NK-92 (cell line): ENCODE results near the gene LPCAT1.
"Not testable (repeated sequence)": the region's sequence is repeated elsewhere in the genome, so short reads cannot be mapped to it uniquely, and the experiment has no call there.

Source experiments
- DNase-seq: peaks from one replicate; lab custom pipeline; 2025; ENCODE audit not compliant: unreplicated experiment; lab: John Stamatoyannopoulos, UW

LPCAT1 gene

DNA sequence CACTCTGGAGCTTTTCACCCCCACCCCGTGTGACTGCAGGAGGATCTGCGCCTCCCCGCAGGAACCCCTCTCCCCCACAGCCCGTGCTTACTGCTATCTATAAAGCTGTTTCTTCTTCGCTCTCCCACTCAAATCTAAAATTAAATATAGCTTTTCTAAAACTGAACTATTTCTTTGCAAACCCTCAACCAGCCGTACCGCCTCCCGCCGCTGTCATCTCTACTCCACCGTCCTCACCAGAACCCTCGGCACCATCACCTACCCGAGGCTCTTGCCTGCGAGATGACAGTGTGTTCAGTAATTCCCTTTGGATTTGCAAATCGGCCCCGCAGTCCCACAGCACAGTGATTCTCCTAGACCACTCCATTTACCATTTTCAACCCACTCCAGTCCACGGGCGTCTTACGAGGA lies 13.6 kb downstream of the LPCAT1 start:
- DNase-seq, result no peak

DNA sequence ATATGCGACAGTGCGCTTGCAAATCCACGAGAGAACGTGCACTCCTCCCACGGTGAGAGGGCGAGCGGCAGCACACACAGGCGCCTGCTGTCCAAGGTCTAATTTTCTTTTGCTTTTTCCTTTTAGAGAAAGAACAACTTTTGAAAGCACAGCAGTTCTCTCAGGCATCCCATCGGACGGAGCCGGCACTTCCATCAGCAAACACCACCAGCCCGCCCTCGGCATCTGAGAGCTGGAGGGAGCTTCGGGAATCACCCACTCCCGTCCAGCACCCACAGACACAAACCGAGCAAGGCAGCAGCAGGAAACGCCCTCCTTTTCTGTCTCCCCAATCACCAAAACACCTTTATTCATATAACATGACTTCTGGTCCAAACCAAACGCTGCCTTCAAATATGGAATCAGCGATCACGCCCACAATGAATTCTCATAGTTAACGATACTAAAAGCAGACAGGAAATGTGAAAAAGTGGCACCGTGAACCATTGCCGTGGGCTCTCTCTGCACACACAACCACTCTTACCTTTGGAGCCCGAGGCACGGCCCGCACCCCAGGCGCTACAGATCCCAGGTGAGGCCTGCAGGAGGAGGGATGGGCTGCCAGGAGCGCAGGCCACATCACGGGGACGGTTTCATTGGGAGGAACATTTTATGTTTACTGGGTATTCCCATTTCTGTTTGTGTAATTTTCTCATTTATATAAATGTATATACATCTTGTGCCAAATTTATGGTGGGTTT lies 14.2 kb downstream of the LPCAT1 start:
- no peak for DNase-seq

DNA sequence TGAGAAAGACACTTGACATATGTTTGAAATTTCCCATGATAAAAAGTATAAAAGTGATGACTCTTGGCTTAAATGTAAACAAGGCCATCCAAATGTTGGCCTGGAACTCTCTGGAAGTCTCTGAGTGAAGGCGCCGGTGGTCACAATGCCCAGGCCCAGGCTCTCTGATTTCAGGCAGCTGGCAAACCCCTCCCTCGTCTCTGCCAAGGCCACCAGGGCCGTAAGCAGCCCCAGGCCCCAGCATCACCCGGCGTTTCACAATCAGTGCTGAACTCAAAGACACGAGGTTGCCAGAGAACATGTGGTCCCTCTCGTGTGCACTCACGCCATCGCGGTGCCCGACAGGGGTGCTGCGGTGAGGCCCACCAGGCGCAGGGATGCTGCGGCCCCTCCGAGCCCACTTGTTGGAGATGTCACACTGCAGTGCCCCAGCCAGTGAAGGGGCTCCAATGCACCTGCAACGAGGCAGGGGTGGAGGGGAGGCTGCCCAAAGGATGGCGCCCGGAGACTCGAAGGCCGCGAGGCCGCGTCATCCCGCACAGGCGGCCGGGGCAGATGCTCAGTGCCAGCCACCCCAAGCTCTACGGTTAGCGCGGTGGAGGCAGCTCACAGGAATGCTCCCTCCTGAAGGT lies 15.0 kb downstream of the LPCAT1 start:
- DNase-seq, result no peak

DNA sequence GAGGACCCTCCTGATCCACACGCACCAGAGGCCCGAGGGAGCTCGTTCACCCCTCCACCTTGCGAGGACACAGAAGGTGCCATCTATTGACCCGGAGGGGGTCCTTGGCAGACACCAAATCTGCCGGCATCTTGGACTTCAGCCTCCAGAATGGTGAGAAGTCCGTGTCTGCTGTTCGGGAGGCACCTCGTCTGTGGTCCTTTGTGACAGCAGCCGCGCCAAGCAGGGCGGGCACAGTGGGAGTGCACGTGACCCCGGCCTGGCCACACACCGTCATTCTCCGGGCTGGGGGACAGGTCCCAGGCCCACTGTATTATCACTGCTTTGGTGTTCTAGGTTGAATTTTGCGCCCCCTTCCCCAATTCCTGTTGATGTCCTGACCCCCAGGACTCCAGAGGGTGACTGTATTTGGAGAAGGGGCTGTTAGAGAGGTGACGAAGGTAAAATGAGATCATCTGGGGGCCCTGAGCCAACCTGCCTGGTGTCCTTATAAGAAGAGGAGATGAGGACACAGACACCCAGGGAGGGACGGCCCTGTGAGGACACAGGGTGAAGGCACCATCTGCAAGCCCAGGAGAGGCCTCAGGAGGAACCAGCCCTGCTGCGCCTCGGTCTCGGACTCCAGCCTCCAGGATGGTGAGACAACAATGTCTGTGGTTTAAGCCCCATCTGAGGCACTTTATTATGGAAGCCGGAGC lies 15.7 kb downstream of the LPCAT1 start:
- no peak for DNase-seq

DNA sequence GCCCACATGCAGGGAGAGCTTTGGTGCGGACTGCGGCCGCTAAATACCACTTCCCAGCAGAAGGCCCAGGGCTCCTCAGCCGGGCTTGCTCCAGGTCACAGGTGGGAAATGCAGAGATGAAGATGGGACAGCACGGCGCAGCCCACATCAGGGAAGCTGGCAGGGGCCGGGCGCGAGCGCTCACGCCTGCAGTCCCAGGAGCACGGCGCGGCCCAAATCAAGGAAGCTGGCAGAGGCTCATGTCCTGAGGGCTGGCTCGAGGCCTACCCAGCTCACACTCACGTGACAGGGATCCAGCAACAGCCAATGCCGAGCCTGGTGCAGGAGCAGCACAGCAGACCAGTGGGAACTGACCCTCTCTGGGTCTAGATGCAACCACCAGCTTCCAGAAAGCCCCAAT lies 16.3 kb downstream of the LPCAT1 start:
- no peak for DNase-seq

DNA sequence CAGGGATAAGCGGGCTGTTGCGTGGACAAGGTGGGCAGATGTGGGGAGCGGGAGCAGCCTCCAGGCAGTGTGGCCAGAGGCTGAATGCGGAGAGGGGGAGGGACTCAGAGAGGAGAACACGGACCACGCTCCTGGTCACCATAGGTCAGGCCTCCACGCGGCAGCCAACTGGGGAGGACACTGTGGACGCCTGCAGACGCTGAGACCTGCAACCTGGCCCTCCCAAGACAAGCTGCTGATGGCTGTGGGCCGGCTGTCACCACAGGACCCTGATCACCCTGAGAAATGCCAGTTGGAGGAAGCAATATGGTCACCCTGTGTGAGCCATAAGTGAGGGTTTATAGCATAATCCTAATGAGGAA lies 16.8 kb downstream of the LPCAT1 start:
- no peak for DNase-seq

DNA sequence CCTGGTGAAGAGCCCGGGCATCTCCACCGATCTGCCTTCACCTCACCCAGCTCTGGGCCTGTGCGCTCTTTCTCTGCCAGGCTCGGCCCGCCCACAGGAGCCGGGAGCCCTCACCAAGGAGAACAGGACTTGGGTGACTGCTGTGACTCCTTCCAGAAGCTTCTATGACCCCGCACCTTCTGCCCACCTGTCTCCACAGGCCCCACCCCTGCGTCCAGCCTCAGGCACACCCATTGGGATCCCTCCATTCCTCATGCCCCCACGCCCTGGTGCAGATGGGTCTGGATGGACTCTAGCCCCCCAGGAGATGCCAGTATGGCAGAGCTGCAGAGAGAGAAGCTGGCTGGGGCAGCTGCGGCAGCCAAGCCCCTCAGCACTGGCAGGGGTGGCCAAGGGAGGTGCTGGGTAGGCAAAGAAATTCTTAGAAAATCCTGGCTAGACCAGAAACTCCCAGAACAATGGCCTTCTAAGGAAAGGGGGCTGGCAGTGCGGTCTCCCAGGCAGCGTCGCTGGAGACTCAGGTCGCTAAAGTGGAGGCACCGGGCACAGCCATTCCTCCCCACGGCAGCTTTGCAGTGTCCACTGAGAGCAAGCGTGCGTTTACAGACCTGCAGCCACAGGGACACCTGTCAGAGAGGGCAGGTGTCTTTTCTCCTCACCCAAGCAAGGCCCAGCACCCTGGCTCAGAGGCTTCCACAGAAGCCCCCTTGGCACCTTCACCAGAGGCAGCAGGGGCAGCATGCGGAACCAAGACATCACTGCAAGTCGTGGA lies 17.3 kb downstream of the LPCAT1 start:
- DNase-seq, result no peak

DNA sequence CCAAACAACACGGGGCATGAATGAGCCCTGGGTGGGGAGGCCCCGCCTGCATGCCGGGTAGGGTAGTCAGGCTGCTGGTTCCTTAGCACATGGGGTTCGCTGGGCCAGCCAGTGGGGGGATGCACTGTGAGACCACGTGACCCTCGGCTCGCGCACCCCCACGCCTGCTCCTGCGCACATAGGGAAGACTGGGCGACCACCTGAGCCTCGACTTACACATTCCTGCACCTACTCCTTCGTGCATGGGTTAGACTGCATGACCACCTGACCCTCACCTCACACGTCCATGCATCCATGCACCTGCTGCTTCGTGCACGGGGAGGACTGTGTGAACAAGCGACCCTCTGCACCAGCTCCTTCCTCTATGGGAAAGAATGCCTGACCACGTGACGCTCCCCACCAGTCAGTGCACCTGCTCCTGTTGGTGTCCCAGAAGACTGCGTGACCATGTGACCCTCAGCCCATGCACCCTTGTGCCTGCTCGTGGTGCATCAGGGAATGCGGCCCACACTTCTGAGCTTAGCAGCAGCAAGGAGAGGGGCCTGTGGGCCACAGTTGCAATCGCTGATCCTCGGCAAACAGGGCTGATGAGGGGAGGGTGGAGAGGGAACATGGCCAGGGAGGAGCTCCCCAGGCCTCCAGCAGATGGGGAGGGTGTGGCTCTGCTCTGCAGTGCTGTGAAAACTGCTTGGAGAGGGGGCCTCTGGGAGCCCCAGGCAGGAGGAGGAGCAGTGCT lies 18.1 kb downstream of the LPCAT1 start:
- no peak for DNase-seq

DNA sequence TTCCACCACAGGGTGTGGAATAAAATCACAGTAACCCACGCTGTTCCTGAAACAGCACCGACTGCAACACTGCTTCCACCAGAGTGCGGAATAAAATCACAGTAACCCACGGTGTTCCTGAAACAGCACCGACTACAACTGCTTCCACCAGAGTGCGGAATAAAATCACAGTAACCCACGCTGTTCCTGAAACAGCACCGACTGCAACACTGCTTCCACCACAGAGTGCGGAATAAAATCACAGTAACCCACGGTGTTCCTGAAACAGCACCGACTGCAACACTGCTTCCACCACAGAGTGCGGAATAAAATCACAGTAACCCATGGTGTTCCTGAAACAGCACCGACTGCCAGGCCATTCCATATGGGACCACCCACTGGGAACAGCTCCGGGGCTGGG lies 18.7 kb downstream of the LPCAT1 start:
- DNase-seq, result not testable (repeated sequence)

DNA sequence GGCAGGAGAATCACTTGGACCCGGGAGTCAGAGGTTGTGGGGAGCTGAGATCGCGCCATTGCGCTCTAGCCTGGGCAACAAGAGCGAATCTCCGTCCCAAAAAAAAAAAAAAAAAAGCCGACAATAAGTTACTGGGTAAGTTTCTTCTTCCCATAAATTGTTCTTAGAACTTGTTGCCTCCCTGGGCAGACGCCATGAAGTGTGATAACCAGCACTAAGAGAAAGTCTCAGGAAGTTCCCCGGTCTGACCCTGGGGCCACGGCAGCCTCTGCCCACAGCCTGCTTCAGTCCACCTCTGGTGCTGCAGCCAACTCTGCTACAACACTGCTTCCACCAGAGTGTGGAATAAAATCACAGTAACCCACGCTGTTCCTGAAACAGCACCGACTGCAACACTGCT lies 19.1 kb downstream of the LPCAT1 start:
- no peak for DNase-seq

DNA sequence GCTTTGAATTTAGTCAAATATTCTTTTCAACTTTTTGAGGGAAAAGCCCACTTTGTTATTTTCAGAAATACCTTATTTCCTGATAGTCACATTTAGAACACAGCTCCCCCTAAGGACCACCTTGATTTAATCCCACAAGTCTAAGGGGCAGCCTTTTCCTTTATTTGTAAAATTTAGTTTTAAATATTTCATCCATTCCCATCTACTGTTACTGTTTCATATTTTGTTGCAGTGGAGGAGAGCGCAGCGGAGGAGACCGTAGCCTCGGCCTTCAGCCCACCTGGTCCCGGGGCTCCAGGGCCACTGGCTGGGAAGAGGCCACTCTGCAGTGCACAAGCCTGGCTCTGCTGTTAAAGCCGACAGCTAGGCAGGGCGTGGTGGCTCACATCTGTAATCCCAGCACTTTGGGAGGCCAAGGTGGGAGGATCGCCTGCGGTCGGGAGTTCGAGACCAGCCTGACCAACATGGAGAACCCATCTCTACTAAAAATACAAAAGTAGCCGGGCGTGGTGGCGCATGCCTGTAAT lies 19.6 kb downstream of the LPCAT1 start:
- no peak for DNase-seq

DNA sequence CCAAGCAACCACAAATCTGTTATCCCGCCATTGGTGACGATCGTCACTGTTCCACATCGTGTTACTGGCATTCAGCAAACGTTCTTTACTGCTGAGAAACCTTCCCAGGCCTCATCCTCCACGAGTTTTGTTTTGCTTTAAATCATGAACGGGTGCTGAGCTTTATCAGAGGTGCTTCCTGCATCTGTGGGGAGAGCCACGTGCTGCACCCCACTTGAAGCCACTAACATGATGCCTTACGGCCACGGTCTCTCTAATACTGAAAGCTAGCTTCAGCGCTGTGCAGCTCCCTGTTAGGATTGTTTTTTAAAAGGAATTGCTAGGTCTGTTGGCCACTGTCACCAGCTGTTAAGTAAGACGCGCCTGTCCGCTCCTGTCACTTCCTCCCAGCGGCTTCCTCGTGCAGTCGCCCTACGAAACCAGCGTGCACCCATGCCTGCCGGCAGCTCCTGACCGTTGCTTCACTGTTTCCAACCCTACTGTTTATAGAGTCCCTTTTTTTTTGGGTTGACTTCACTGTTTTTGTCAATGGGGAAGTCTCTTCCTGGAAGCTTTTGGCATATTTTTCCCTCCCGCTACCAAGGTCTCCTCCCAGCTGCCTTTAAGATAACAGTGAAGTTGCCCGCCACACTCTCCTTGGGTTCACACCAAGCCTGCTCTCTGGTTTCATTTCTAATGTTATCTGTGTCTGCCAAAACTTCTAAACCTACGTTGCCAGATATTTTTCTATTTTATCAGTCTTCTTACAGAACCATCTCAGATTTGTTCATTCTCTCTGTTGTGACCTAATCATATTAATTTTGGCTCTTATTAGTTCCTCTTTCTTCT lies 20.3 kb downstream of the LPCAT1 start:
- DNase-seq, result no peak

DNA sequence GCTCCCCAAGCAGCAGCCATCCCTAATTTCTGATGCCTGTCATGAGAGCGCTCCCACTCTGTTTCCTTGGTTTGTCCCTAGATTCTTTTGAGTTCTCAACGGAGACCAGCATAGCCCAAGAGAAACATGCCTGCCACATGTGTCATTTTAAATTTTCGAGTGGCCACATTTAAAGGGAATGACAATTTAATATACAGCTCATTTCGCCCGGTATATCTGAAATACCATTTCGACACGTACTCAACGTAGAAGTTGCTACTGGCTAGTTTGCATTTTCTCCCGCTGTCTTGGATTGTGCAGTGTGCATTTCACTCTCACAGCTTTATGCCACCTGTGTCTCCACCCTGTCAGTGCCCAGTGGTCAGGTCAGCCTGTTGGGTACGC lies 21.0 kb downstream of the LPCAT1 start:
- no peak for DNase-seq

DNA sequence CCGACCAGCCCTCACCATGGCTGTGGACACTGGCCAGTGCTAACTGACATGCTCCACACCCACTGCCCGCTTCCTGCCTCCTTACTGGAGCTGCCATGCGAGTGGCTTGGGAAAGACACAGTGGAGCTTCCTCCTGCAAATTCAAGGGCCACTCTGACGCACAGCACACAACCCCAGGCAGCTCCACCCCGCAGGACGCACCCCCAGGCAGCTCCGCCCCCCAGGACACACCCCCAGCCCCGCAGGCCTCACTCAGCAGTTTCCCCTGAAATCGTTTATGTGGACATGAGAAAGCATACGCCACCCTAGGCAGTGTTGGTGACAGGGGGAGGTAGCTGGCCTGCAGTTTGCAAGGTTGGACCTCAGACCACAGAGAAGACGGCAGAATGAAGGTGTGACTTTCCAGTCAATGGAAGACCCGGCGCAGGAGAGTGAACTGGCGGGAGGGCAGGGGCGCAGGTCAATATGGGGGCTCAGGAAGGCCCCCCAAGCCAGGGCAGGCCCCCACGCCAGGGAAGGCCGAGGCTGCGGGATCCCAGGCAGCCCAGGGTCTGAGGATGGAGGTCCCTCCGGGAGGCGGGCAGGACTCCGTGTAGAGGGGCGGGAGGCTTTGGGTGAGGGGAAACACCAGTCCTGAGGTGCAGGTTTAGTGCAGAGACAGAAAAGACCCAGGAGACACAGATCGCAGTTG lies 21.6 kb downstream of the LPCAT1 start:
- no peak for DNase-seq

DNA sequence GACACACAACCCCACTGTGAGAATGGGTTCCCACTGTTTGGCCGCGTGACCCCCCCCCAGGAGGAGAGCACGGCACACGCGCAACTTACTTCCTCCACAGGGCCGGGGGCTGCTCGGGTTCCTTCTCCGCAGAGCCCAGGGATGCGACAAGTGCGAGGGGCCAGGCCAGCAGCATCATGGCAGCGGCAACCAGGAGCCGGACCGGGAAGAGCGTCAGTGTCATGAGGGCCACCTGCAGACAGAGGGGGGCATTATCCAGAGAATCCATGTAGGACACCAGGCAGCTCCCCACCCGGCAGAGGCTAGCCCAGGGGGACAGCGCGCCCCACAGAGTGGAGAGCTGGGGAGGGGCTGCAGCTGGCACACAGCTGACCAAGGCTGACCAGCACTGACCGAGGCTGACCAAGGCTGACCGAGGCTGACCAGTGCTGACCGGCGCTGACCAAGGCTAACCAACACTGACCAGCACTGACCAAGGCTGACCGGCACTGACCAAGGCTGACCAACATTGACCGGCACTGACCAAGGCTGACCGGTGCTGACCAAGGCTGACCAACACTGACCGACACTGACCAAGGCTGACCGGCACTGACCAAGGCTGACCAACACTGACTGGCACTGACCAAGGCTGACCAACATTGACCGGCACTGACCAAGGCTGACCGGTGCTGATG lies 22.3 kb downstream of the LPCAT1 start:
- DNase-seq, result no peak

DNA sequence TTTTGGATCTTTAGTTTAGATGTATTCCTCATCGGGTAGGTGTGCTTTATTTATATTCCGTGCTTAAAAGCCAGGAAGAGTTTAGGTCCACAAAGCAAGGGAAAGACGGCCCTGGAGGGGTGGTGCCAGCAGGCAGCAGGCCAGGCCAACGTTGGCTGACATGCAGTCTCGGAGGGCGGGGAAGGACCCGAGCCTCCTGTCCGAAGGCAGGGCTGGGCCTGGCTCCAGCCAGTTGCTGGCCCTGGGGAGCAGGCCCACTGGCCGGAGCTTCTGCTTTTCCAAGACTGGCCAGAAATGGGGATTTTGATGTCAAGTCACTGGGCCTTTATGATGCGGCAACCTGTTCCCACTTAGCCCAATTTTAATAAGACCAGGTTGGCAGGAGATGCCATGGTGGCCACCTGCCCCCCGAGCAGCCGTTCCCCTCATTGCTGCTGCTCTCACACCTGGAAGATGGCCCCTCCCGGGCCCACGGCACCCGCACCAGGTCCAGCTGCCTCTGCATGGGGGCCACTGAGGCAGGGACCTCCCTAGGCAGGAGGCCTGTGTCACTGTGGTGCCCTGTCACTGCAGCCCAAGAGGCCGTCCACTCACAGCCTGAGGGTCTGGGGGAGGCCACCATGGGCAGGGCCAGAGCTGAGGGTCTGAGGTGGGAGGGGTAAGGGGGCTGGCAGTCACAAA lies 23.2 kb downstream of the LPCAT1 start:
- DNase-seq, result no peak

DNA sequence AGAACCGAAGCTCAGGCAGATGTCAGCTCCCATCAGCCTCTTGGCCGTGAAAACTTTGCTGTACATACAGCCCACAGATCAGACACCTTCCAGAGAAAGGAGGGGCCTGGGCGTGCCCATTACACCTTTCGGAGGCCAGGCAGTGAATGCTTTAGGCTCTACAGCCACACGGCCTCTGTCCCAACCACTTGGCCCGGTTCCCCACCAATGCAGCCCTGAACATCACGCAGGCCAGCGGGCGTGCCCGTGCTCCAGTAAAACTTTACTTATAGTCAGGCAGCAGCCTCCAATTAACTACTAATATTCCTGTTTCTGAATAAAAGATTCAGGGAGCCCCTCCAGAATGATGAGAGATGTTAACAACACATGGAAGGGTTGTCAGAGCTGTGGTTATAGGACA lies 23.9 kb downstream of the LPCAT1 start:
- no peak for DNase-seq
